PC-9 (cell line): ENCODE results near the gene PTEN. TPM values are rescaled to one million over a fixed set of nuclear protein-coding genes. Genes with fewer than 3 reads are reported as not detected.

Source experiments
- BruUV-seq: library from RNA; stranded (reverse); fragments of 400-500 nt; replicated peaks from 2 replicates; lab custom pipeline; 2021; lab: Mats Ljungman, UMichigan
- CTCF ChIA-PET: fragments of 300-600 bp; sonication (Branson Sonifier 250); formaldehyde crosslinking; loops from one replicate; lab custom pipeline; 2022; ENCODE audit warnings: antibody characterized with exemption; lab: Charles Lee
- POLR2A ChIA-PET: fragments of 300-600 bp; sonication (Branson Sonifier 250); formaldehyde crosslinking; loops from one replicate; lab custom pipeline; 2022; ENCODE audit warnings: antibody characterized with exemption; ENCODE audit not compliant: unreplicated experiment; lab: Charles Lee
- DNase-seq, 2 experiments: peaks; one replicate each; pipeline versions ENCODE4 v3.0.0 to v3.0.0-alpha.2; 2015 to 2022; ENCODE audit warnings: mixed read lengths in 1 of 2
- H2AFZ ChIP-seq: fragments of 200-600 bp; sonication (generic); 2 replicates; pipeline ENCODE4 v1.8.1; 2017; ENCODE audit warnings: antibody characterized with exemption
- H3F3A ChIP-seq: fragments of 200-600 bp; sonication (generic); 2 replicates; pipeline ENCODE4 v1.8.1; 2017; ENCODE audit warnings: antibody characterized with exemption, mild to moderate bottlenecking, low read depth; ENCODE audit not compliant: insufficient read depth
- H3K27ac ChIP-seq: fragments of 200-600 bp; sonication (generic); 2 replicates; pipeline ENCODE4 v1.6.1; 2016; ENCODE audit warnings: mixed run types
- H3K27me3 ChIP-seq: fragments of 200-600 bp; sonication (generic); 2 replicates; pipeline ENCODE4 v1.6.1; 2016; ENCODE audit warnings: low read depth, mixed run types; ENCODE audit not compliant: insufficient read depth
- H3K36me3 ChIP-seq: fragments of 200-600 bp; sonication (generic); 2 replicates; pipeline ENCODE4 v1.6.1; 2016; ENCODE audit warnings: low read depth, mixed run types
- H3K4me1 ChIP-seq: fragments of 200-600 bp; sonication (generic); replicated peaks from 2 replicates; pipeline ENCODE4 v1.6.1; 2016; ENCODE audit warnings: mixed run types; ENCODE audit not compliant: insufficient read depth
- H3K4me2 ChIP-seq: fragments of 200-600 bp; sonication (generic); 2 replicates; pipeline ENCODE4 v1.6.1; 2017; ENCODE audit warnings: mixed run types
- H3K4me3 ChIP-seq: fragments of 200-600 bp; sonication (generic); 2 replicates; pipeline ENCODE4 v1.6.1; 2016; ENCODE audit warnings: mixed run types
- H3K79me2 ChIP-seq: fragments of 200-600 bp; sonication (generic); 2 replicates; pipeline ENCODE4 v1.6.1; 2017; ENCODE audit warnings: low read depth, mixed run types
- H3K9me2 ChIP-seq: fragments of 200-600 bp; sonication (generic); 2 replicates; pipeline ENCODE4 v1.8.1; 2017; ENCODE audit warnings: mild to moderate bottlenecking; ENCODE audit not compliant: insufficient read depth
- H3K9me3 ChIP-seq: fragments of 200-600 bp; sonication (generic); 2 replicates; pipeline ENCODE4 v1.8.1; 2016; ENCODE audit warnings: low read depth; ENCODE audit not compliant: insufficient read depth
- H4K20me1 ChIP-seq: fragments of 200-600 bp; sonication (generic); 2 replicates; pipeline ENCODE4 v1.8.1; 2017; ENCODE audit not compliant: insufficient read depth
- EZH2 ChIP-seq: fragments of 200-600 bp; sonication (generic); IDR thresholded peaks from 2 replicates; pipeline ENCODE4 v1.8.0; 2017; ENCODE audit warnings: antibody characterized with exemption, low read depth
- intact Hi-C: fragments of 100-400 bp; cut with micrococcal nuclease; formaldehyde crosslinking; loops from one replicate; pipeline ENCODE4 v1.10.0; 2022; ENCODE audit not compliant: unreplicated experiment
- total RNA-seq: library from RNA; stranded (reverse); gene quantifications from 2 replicates; pipeline ENCODE4 v1.2.3, GENCODE V29; 2021
- TF ChIP-seq, protein P1 (sequence below): fragments of 200-600 bp; sonication (generic); conservative IDR thresholded peaks from 2 replicates; pipeline ENCODE4 v1.6.1; 2017; ENCODE audit warnings: mixed run types, antibody characterized with exemption, mild to moderate bottlenecking, moderate library complexity

PTEN gene
- total RNA-seq, 1 experiment from 2014 or later, result 44.9 TPM

DNA sequence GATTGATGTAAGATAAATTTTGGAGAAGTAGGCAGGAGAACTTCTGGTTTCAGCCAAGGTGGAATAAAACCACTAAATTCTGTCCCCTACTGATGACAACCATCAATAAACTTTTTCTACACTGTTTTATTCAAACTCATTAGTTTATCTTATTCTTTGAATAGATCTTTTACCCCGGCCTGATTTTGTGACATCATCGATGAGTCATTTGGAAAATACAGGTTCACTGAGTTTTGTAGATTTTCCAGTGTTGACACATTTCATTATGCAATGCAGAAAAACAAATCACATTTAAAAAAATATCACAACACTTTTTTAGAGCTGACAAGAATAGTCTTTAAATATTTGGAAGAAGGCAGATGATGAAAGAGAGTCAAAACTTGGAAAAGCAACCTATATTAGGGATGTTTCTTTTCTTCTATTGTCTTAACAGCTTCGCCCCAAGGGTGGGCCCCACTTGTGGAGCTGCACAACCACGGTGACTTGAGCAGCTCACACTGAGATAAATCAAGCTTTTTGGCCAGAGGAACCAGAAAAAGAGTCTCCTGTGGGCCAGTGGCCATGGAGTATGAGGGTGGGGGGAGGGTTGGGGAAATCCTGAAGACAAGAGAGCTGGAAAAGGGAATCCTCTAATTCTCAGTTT is 112.8 kb downstream of the PTEN start:
- H3K4me3 ChIP-seq, result no peak overlapping the region
- TF ChIP-seq, protein P1, sequence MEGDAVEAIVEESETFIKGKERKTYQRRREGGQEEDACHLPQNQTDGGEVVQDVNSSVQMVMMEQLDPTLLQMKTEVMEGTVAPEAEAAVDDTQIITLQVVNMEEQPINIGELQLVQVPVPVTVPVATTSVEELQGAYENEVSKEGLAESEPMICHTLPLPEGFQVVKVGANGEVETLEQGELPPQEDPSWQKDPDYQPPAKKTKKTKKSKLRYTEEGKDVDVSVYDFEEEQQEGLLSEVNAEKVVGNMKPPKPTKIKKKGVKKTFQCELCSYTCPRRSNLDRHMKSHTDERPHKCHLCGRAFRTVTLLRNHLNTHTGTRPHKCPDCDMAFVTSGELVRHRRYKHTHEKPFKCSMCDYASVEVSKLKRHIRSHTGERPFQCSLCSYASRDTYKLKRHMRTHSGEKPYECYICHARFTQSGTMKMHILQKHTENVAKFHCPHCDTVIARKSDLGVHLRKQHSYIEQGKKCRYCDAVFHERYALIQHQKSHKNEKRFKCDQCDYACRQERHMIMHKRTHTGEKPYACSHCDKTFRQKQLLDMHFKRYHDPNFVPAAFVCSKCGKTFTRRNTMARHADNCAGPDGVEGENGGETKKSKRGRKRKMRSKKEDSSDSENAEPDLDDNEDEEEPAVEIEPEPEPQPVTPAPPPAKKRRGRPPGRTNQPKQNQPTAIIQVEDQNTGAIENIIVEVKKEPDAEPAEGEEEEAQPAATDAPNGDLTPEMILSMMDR, result no peak
- TF ChIP-seq EZH2, result no peak
- ChIA-PET POLR2A (no interaction called here), CTCF (no interaction called here)
- no peaks in the 10 kb centered on the region for H3K9me3 ChIP-seq
- no TSS peak for BruUV-seq
- no peak overlapping the region for H3K4me2 ChIP-seq
- no peaks in the 10 kb centered on the region for H3K27me3 ChIP-seq
- no peak overlapping the region for H2AFZ ChIP-seq
- no peak overlapping the region for H3K27ac ChIP-seq
- intact Hi-C loops, result no loop called here
- H3K9me2 ChIP-seq, result no peaks in the 10 kb centered on the region
- H4K20me1 ChIP-seq, result no peaks in the 10 kb centered on the region
- H3K36me3 ChIP-seq, result no peaks in the 10 kb centered on the region
- no peak for DNase-seq
- no peaks in the 10 kb centered on the region for H3K4me1 ChIP-seq
- H3K79me2 ChIP-seq, result no peaks in the 10 kb centered on the region
- H3F3A ChIP-seq, result no peaks in the 10 kb centered on the region

DNA sequence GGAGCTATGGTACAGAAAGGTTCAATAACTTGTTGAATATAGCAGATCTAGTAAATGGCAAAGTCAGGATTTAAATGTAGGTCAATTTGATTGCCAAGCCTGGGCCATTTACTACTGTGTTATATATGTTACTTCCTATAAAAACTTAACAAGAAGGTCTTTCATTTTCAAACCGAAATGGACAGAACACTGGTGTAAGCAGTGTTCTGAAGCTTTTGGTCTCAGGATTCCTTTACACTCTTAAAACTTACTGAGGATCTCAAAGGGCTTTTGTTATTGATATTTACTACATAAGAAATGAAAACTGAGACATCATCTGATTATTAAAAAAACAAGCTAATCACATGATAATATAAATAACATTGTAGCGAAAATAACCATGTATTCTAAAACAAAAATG is 114.7 kb downstream of the PTEN start:
- no peak overlapping the region for H3K27ac ChIP-seq
- H3F3A ChIP-seq, result no peaks in the 10 kb centered on the region
- H3K9me3 ChIP-seq, result no peaks in the 10 kb centered on the region
- no peak overlapping the region for H2AFZ ChIP-seq
- ChIA-PET POLR2A (no interaction called here), CTCF (interaction anchor here (0.9 kb wide), 1 partner anchor 10 kb away, joined by 3 read pairs; no protein-coding TSS in a partner anchor)
- BruUV-seq, result no TSS peak
- H3K79me2 ChIP-seq, result no peaks in the 10 kb centered on the region
- H3K36me3 ChIP-seq, result no peaks in the 10 kb centered on the region
- no peaks in the 10 kb centered on the region for H4K20me1 ChIP-seq
- H3K9me2 ChIP-seq, result no peaks in the 10 kb centered on the region
- DNase-seq, result no peak
- no peak overlapping the region for H3K4me3 ChIP-seq
- H3K27me3 ChIP-seq, result no peaks in the 10 kb centered on the region
- intact Hi-C loops, result no loop called here
- TF ChIP-seq, protein P1, result no peak
- TF ChIP-seq EZH2, result no peak
- H3K4me1 ChIP-seq, result no peaks in the 10 kb centered on the region
- H3K4me2 ChIP-seq, result no peak overlapping the region

DNA sequence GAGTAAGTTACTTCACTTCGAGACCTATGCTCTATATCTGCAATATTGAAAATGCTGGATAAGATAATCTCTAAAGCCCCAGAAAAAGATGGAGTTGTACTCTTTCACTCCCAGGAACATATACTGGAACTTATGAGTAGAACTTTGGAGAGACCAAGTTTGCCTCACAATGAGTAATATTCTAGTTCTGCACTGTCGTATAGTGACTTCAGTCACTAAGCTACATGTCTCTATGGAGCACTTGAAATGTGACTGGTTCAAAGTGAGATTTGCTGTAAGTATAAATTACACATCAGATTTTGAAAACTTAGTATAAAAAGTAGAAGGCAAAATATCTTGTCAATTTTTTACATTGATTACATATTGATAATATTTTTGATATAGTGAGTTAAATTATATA is 116.4 kb downstream of the PTEN start:
- Histone ChIP-seq H3K4me3 (no peak overlapping the region), H3K9me3 (no peaks in the 10 kb centered on the region), H4K20me1 (no peaks in the 10 kb centered on the region), H3K9me2 (no peaks in the 10 kb centered on the region), H3K4me2 (no peak overlapping the region), H3K27me3 (no peaks in the 10 kb centered on the region), H3K36me3 (no peaks in the 10 kb centered on the region), H3K4me1 (no peaks in the 10 kb centered on the region), H3K79me2 (no peaks in the 10 kb centered on the region), H2AFZ (no peak overlapping the region), H3F3A (no peaks in the 10 kb centered on the region), H3K27ac (no peak overlapping the region)
- no peak for DNase-seq
- ChIA-PET CTCF (no interaction called here), POLR2A (no interaction called here)
- no peak for TF ChIP-seq EZH2
- TF ChIP-seq, protein P1, result no peak
- intact Hi-C loops, result no loop called here
- no TSS peak for BruUV-seq
